GM19463 (cell line): ENCODE data around the gene ANKRD24.
"Not testable (repeated sequence)": the region's sequence is repeated elsewhere in the genome, so short reads cannot be mapped to it uniquely, and the experiment has no call there.

Experiments used
- ATAC-seq: cut with Tn5 transposase; IDR thresholded peaks from one replicate; pipeline ENCODE4 v1.9.1; 2021; ENCODE audit warnings: mild to moderate bottlenecking, moderate library complexity; ENCODE audit not compliant: unreplicated experiment

ANKRD24 gene

GRCh38 chr19:4182084-4182810, at the start of gene ANKRD24, which contains the start of gene SIRT6:
TSS of gene ANKRD24 (plus strand) at chr19:4182689. CDS start at chr19:4186426, 3,737 bp downstream.
TSS of gene SIRT6 (minus strand) at chr19:4182563. CDS start at chr19:4182539, 24 bp downstream.
- peak; percentile 64 for ATAC-seq

DNA sequence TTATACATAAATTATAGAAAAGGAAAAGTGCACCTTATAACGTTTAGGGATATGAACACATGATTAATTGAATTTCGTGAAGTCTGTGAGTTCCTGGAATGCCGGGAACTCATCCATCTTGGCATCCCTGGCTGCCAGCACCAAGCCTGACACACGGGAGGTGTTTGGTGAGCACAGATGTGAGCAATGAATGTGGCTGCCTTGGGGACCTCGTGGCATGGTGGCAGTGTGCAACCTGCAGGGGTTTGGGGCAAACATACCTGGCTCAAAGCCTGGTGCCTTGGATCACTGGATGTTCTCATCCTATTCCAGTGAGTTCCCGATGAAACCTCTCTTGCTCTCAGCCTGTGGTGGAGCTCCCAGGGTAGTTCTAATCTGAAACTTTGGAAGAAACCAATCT, 48.1 kb upstream of the ANKRD24 start:
- no peak for ATAC-seq

DNA sequence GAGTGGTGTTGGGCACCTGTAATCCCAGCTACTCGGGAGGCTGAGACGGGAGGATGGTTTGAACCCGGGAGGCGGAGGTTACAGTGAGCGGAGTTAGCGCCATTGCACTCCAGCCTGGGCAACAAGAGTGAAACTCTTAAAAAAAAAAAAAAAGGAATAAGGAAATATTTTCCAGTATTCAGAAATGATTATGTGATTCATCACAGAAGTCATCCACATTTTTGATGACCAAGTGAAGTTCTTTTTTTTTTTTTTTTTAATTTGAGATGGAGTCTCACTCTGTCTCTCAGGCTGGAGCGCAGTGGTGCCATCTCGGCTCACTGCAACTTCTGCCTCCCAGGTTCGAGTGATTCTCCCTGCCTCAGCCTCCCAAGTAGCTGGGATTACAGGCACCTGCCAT, 47.1 kb upstream of the ANKRD24 start:
- not testable (repeated sequence) for ATAC-seq

DNA sequence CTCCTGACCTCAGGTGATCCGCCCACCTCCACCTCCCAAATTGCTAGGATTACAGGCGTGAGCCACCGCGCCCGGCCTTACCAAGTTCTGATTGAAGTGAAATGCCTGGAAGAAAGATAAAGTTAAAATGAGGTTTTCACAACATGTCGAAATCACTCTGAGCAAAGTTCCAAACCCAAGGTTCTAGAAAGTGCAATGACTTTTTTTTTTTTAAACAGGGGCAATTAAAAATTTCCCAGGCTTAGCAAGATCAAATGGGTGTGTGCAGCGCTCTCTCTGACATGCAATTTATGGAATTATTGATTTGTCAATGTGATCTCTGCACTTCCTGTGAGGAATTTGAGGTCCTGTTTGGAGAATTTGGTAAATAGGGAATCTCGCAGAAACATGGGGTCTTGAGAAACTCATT, 45.8 kb upstream of the ANKRD24 start:
- no peak for ATAC-seq

GRCh38 chr19:4138445-4138844, 44.0 kb upstream of the ANKRD24 start:
- ATAC-seq = no peak

DNA sequence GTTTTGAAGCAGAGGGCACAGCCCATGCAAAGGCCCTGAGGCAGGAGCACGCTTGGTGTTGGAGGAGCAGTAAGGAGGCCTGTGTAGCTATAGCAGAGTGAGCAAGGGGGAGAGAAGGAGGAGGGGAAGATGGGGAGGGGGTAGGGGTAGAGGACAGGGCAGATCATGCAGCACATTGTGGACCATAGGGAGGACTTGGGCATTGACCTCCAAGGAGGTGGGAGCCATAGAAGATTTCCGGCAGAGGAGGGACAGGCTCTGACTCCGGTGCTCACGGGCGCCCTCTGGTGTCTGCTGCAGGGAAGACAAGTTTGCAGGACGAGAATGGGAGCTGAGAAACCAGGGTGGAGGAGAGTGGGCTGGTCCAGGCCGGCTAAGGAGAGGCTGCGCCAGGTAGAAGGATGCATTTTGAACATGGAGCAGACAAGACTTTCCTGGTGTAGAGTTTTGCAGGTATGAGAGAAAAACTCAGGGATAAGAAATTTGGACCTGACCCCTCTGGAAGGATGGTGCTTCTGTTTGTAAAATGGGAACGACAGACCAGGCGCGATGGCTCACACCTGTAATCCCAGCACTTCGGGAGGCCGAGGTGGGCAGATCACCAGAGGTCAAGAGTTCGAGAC, 42.8 kb upstream of the ANKRD24 start:
- ATAC-seq = no peak

GRCh38 chr19:4140237-4140711, 42.2 kb upstream of the ANKRD24 start:
- no peak for ATAC-seq

- ATAC-seq = not testable (repeated sequence)
Observed at GRCh38 chr19:4142916-4143315, 39.6 kb upstream of the ANKRD24 start.

GRCh38 chr19:4144666-4145249, 37.7 kb upstream of the ANKRD24 start:
- ATAC-seq = no peak

DNA sequence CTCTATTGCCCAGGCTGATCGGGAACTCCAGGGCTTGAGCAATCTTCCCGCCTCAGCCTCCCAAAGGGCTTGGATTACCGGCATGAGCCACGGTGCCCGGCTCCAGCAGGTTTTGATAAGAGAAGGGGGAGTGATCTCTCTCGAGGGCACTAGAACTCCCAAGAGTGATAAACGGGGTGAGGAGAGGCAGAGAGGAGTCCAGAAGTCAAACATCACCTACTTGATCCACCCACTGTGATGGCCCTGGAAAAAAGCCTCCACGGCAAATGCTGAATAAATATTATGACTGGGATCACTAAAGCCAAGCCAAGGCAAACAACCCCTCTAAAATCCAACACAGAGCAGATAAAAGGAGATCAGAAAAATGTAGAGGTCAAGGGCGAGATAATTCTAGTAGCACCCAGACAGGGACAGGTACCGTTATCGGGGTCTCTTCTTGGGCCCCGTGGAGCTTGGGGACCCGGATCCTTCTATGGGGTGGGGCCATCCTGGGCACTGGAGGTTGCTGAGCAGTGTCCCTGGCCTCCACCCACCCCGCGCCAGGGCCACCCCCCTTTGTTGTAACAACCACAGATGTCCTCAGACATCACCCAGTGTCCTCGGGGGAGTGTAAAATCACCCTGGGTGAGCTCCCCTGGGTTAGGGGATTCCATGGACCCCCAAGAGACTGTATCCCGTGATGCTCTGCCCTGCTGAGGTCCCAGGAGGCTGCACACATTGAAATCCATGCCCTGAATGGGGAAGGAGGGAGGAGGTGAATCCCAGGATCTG, 32.8 kb upstream of the ANKRD24 start:
- no peak for ATAC-seq

DNA sequence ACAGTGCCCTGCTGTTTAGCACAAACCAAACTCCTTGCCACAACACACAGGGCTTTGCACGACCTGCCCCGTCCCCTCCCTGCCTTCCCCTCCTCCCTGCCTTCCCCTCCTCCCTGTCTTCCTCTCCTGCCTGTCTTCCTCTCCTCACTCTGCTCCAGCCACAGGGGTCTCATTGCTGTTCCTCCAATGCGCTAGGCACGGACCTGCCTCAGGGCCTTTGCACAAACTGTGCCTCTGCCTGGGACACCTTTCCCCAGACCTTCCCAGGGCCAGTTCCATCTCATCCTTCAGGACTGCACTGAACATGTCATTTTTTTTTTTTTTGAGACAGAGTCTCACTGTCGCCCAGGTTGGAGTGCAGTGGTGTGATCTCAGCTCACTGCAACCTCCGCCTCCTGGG, 30.9 kb upstream of the ANKRD24 start:
- no peak for ATAC-seq

- ATAC-seq = no peak
Observed at GRCh38 chr19:4152241-4152998, 30.1 kb upstream of the ANKRD24 start.

- ATAC-seq = no peak
Observed at GRCh38 chr19:4154571-4155312, 27.7 kb upstream of the ANKRD24 start.

DNA sequence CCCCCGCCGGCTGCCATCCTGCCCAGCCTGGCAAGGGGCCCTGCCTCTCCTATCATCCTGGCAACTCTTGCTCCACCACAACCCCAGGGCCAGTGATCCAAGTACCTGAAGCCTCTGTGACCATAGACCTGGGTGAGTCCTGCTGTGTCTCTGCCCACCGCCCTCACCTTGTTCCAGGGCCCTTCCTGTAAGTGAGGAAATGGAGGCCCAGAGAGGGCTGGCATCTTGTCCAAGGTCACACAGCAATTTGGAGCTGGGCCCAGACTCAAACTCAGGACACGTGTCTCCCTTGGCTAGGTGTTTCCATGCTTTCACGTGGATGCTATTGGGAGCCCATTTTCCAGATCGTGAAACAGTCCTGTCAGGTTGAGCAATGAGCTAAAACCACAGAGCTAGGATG, 25.3 kb upstream of the ANKRD24 start:
- ATAC-seq = no peak

DNA sequence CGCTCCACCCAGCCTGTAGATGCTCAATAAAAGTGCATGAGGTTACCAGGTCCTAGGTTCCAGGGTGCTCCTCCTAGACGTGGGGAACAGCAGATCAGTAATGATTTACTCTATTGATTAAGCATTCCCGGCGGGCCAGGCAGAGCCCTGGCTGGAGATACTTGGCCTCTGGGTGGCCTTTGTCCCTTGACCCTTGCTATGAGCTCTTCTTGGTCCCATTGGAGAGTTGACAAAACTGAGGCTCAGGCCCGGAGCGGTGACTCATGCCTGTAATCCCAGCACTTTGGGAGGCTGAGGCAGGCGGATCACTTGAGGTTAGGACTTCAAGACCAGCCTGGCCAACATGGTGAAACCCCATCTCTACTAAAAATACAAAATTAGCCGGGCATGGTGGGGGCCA, 24.5 kb upstream of the ANKRD24 start:
- not testable (repeated sequence) for ATAC-seq

DNA sequence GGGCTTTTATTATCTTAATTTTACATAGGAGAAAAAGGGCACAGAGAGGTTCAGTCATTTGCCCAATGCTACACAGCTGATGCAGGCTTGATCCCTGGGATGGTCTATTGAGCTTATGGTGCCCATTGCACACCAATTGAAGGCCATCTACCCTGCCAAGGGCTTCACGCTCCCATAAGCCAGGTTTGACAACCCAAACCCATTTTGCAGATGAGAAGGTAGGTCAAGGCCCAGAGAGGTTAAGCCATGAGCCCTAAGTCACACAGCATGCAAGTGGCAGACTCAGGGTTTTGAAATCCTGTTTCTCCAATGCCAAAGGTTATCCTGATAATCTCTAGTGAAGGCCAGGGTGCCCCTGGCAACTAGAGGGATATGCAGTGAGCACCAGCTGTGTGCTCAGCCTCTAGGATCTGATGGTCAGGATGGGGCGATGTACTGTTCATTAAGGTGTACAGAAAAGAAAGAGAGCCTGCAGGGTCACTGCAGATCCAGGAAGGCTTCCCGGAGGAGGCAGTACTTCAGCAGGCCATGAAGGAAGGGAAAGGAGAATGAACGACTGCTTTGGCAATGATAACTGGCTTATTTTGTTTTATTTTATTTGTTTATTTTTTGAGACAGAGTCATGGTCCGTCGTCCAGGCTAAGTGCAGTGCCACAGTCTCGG, 20.9 kb upstream of the ANKRD24 start:
- no peak for ATAC-seq

DNA sequence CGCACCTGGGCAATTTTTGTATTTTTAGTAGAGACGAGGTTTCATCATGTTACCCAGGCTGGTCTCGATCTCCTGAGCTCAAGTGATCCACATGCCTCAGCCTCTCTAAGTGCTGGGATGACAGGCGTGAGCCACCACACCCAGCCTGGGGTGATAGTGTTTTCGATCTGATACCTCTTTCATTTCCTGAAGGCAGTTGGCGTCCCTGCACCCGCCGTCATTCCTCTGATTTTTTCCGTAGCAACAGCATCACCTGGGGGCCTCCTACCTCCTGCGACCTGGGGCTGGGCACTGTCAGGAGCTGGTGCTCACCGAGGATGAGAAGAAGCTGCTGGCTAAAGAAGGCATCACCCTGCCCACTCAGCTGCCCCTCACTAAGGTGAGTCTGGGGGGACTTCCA, 18.2 kb upstream of the ANKRD24 start:
- no peak for ATAC-seq

DNA sequence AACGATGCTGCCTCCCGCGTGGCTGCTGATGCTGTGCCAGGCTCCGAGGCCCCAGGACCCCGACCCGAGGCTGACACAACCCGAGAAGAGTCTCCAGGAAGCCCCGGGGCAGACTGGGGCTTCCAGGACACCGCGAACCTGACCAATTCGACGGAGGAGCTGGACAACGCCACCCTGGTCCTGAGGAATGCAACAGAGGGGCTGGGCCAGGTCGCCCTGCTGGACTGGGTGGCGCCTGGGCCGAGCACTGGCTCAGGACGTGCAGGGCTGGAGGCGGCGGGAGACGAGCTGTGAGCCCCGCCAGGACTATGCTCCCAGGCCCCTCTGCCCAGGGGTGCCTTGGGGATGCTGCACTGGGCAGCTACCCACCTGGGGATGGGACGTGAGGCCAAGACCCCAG, 10.8 kb upstream of the ANKRD24 start:
- ATAC-seq = no peak

- no peak for ATAC-seq
Observed at GRCh38 chr19:4172861-4173473, 9.5 kb upstream of the ANKRD24 start.
